GM18507 (cell line): ENCODE data around the gene SLC8A2.

Experiments
- DNase-seq: peaks from one replicate; pipeline ENCODE4 v3.0.0; 2011; ENCODE audit warnings: low read depth; ENCODE audit not compliant: insufficient read length; ENCODE audit errors: extremely low spot score
- FAIRE-seq: peaks from 2 replicates; lab custom pipeline; 2011; peaks lifted over from hg19 to GRCh38; lab: Jason Lieb, UNC

SLC8A2 gene, protein sequence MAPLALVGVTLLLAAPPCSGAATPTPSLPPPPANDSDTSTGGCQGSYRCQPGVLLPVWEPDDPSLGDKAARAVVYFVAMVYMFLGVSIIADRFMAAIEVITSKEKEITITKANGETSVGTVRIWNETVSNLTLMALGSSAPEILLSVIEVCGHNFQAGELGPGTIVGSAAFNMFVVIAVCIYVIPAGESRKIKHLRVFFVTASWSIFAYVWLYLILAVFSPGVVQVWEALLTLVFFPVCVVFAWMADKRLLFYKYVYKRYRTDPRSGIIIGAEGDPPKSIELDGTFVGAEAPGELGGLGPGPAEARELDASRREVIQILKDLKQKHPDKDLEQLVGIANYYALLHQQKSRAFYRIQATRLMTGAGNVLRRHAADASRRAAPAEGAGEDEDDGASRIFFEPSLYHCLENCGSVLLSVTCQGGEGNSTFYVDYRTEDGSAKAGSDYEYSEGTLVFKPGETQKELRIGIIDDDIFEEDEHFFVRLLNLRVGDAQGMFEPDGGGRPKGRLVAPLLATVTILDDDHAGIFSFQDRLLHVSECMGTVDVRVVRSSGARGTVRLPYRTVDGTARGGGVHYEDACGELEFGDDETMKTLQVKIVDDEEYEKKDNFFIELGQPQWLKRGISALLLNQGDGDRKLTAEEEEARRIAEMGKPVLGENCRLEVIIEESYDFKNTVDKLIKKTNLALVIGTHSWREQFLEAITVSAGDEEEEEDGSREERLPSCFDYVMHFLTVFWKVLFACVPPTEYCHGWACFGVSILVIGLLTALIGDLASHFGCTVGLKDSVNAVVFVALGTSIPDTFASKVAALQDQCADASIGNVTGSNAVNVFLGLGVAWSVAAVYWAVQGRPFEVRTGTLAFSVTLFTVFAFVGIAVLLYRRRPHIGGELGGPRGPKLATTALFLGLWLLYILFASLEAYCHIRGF

DNA sequence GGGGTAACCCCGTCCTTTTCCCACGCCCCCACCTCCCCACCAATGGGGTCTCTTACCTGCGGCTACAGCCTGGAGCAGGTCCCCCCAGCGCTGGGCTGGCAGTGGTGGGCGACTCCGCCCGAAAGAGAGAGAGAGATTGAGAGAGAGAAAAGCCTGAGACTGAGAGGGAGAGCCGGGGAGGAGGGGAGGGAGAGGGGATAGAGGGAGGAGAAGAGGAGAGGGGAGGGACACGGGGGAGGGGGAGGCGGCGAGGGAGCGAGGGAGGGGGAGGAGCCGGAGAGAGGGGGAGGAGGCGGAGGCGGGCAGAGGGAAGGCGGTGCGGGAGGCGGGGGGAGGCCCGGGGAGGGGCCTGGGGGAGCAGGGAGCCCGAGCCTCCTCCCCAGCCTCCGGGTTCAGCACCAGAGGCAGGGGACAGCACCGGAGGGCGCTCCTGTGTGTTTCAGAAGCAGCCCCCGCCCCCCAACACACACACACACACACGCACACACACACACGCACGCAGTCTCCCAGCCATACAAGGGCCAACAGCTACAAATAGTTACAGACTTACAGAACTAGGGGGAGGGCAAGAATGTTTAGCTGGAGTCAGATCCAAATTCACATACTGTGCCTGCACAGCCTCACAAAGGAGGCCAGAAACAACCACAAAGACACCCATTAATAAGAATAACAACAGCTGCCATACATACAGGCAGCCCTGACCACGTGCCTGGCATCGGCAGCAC lies at the start of gene SLC8A2:
TSS of gene SLC8A2 (minus strand) at position 161 of the 725 bp plus-strand sequence. CDS start 5,490 bp downstream, outside the sequence.
- no peak for FAIRE-seq
- no peak for DNase-seq

DNA sequence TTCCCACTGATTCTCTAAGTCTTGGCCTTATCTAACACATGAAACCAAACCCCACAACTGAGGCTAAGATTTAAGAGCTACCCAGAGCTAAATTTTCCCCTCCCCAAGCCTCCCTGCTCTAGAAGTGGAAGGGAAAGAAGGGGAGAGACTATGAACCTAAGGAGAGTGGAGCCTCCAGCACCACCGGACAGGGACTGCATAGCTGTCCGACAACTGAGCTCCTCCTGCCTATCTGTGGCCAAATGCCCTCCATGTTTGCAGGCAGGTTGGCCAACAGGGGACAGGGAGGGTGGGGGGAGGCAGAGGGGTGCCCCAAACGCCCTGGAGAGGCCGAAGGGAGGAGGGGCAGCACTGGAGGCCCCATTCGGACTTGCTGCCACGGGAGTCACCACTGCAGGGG lies 49.1 kb upstream of the SLC8A2 start:
- DNase-seq = no peak
- FAIRE-seq = no peak

DNA sequence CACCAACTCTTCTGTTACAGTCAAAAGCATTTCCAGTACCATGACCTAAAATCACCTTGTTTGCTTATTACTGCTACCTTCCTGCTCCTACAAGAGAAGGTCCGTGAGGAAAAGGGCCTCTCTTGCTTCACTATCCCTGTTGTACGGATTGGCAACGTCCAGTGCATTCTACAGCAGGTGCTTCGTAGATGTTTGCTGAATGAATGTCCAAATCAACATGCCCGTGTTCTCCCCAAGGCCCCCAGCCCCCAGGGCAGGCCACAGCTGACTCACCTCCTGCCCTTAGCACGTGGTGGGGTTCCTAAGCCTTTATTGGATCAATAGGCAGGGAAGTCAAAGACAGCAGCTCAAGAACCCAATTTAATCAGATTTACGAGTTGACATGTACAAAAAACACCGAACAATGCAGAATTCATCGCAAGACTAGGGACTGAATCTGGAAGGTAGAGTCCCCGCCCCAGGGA lies 48.7 kb upstream of the SLC8A2 start:
- DNase-seq = no peak
- FAIRE-seq = no peak

DNA sequence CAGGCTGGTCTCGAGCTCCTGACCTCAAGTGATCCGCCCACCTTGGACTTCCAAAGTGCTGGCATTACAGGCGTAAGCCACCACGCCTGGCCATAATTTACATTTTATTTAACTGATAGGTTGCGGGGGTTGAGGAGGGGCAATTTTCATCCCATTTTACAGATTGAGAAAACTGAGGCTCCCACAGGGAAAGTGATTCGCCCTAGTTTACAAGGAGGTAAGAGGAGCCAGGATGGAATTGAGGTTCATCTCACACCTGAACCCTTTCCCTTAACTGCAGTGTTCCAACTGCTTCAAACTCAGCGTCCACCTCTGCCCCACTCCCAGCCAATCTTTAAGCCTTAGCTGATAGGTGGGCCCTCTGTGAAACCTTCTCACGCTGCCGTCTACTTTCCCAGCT lies 47.2 kb upstream of the SLC8A2 start:
- FAIRE-seq (no peak), DNase-seq (no peak)

DNA sequence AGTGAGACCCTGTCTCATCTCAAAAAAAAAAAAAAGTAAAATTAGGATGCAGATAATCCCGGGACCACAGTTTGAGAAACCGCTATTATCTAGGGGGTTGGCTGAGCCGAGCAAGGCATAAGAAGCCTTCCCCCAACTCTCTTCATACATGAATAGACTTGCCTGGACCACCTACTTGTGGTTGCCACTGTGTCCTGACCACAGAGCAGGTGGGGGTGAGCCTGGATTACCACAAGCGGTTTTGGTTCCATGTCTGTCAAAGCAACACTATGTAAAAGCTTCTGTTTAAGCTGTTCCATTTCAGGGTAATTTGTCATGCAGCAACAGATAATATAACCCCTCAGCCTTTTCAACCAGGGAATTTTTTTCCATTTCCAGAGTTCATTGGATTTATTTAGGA lies 46.4 kb upstream of the SLC8A2 start:
- DNase-seq (peak; percentile 74), FAIRE-seq (peak; percentile 96)

DNA sequence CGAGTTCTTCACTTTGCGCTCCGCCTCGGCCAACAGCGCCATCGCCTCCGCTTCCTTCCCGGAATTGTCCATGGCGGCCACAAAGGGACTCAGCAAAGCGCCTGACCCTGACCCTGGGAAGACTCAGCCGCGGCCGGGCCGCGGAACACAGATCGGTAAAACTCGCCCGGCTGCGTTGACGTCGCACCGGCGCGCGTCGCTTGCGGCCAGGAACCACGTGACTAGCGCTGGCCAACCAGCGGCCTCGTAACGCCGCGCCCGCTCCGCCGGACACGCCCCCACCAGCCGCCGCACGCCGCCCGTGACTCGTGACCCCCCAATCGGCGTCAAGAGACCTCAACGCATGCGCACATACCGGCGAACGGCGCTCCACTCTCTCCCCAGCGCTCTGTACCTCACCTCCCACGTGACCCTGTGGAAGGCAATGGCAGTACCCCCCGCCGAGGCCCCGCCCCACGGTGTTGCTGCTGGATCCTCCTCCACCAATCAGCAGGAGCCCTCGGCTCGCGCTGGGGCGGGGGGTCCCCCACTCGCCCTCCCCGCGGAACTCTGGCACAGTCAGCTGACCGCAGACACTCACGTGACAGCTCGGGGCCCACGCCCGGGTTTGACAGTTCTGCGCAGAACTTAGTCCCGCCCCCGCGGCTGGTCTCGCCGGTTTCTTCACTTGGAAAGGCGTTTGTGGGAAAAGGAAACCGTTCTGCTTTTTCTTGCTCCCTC lies 43.3 kb upstream of the SLC8A2 start, which contains the start of gene NAPA:
TSS of gene NAPA (minus strand) at position 195 of the 720 bp plus-strand sequence. CDS start at position 72, 123 bp downstream.
- FAIRE-seq = peak; percentile 98
- DNase-seq = peak; percentile 96

DNA sequence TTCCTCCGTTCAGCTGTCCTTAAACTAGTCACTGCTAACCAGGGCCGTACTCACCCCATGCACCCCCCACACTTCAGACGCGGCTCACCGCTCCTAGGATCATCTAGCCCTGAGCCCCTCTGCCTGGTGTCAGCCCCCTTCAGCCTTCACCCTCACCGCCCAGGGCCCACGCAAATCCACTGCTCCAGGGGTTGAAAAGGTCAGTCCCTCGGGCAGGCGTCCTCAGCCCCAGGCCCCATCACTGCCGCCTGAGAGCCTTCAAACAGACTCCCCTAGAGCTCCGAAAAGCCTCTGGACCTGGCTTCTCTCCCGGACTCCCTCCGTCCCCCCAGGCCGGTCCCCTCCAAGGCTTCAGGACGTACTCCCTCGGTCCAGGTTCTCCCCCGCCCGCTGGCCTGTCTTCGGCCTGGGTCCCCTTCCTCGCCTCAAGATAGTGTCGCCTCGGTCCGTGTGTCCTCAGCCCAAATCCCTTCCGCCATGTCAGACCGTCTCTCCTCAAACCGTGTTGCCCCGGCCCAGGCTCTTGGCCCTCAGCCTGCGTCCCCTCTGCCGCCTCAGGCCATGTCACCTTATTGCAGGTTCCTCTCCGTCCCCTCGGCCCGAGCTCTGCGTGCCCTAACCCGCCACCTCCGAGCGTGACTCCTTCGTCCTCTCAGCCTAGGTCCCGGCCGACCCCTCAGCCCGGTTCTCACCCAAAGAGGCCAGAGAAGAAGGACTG lies 42.6 kb upstream of the SLC8A2 start:
- FAIRE-seq (no peak), DNase-seq (no peak)

DNA sequence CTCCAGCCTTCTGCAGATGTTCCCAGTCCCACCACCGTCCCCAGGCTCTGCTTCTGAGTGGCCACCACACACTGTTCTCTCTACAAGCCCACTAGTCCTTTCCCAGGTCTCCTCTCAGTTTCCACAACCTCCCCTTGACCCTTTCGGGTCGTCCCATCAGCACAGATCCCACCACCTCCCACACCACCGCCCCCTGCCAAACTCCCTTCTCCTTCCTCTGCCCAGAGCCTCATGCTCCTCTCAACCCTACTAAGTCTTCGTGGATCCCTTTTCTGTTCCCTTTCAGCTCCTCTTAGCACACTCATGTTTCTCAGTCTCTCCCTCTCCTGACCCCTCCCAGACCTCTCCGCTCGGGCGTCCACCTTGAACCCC lies 41.2 kb upstream of the SLC8A2 start:
- no peak for FAIRE-seq

DNA sequence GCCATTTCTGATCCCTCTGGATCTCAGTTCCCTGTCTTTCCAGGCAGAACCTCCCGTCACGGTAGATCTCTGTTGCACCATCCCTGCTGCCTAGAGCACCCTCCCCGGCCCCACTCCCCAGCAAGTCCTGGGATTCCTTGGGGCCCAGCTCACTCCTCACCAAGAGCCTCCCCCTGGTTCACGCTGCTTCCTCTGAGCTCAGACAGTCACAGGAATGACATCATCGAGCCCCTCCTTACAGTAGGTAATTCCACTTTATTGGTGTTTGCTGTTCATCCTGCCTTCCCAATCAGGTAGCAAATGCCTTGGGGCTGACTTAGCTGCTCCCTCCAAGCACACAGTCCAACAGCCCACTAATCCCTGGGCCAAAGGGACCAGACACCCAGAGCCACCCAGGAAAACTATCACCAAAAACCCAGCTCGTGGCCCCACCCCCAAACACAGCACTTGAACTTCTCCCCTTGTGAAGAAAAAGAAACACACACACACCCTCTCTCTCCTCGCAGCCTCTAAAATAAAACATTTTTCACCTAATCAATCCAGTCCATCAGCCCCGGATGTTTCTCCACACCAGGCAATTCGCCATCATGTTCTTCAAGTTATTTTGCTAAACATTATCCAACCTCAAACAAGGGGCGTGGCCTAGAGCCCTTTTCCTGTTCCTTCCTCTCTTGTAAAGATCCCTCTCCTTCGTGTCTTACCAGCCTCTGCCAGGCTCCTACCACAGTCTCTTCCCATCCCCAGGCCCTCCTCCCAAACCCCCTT lies 40.7 kb upstream of the SLC8A2 start:
- no peak for FAIRE-seq
- no peak for DNase-seq

More for the DNA sequence above, 41.2 kb upstream of the SLC8A2 start:
- no peak for DNase-seq

DNA sequence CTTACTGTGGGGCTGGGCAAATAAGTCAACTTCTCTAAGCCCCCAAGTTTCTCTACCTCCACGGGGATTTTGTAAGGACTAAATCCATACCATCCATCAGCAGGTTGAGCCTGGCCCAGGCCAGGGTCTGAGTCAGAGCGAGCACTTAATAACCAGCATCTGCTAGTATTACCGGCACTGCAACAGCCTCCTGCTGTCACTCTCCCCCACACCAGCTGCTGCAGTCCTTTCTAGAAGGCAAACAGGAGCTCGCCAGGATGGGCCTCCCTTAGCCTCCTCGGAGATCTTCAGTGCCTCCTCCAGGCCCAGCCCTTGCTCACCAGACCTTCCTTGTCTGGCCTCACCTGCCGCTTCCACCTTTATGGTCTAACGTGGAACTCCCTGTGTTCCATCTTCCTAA lies 40.0 kb upstream of the SLC8A2 start:
- FAIRE-seq (no peak), DNase-seq (no peak)

DNA sequence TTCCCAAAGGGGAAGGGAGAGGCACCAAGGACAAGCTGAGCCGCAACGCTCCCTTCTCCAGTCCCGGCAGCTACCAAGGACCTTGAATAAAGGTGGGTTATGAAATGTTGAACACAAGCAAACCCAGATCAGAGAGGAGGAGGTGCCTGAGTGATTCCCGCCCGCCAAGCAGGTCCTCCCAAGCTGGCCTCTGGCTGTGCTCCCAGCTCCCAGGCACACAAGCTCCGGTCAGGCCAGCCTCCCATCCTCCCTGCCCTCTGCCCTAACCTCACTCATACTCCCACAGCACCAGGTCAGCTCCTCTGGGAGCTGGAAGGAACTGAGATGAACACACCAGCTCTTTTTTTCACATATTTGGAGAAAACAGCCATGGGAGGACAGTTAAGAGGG lies 39.4 kb upstream of the SLC8A2 start:
- no peak for DNase-seq
- no peak for FAIRE-seq

DNA sequence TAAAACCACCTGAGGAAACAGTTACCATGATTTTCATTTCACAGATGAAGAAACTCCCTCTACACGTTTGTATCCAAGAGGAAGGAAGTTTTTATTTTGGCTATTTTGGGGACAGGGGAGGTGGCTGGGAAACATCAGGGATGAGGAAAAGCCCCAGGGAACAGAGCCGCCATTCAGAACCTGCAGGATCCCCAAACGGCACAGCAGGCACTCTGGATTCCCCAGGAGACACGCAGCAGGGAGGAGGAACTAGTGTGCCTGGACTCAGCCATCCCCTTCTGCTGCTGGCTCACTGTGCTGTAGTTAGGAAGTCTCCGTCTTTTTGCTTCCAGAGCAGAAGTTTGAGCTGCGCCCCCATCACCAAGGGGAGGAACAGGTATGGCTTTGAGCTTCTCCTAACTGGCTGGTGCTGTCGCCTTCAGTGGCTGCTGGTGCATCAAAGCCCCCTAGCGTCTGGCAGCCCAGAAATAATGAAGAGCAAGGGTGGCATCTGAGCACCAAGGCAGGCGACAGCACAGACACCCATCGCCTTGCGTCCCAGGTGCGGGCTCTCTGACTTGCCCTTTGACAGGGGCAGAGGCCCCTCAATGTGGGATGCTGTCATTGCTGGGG lies 38.9 kb upstream of the SLC8A2 start:
- DNase-seq = no peak
- no peak for FAIRE-seq

DNA sequence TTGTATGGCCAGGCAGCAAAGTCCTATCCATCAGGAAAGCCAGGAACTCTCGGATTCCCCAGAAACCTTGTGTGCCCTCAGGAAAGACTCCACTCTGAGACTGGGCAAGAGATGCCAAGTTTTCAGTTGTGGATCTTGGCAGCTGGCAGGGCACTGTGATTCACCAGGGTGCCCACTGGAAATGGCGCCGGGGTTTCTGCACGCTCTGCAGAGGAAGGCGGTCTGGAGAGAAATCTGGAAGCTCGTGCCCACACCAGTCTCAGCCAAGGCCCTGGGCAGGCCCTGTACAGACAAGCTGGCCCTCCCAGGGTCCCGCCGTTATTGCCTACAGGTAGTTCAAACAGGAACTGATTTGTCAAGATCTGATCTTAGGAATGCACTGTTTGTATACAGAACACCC lies 38.3 kb upstream of the SLC8A2 start:
- DNase-seq (no peak), FAIRE-seq (no peak)

DNA sequence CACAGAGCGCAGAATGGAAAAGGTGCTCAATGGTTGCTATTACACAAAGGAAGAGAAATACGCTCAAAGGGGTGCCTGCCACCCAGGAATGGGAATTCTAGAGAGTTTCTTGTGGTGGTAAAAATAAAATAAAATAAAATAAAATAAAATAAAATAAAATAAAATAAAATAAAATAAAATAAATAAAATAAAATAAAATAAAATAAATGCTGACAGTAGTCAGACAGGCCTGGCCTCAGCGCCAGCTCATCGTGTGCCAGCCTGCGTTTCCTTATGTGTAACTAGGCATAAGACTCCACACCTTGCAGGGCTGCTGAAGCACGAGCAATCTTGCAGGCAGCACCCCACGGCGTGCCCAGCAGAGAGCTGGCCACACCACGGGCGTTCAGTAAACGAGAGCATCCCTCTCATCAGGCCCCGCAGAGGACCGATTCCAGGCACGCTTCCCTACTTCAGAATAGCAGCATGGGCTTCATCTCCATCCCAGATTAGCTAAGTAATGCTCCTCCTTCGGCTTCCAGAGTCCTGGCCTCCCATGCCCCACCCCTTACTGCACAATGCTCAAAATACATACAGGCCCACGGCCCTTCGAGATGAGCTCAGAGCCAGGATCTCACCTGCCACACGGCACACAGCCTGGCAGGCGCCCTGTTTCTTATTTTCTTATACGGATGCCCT lies 37.6 kb upstream of the SLC8A2 start:
- FAIRE-seq (no peak), DNase-seq (no peak)

DNA sequence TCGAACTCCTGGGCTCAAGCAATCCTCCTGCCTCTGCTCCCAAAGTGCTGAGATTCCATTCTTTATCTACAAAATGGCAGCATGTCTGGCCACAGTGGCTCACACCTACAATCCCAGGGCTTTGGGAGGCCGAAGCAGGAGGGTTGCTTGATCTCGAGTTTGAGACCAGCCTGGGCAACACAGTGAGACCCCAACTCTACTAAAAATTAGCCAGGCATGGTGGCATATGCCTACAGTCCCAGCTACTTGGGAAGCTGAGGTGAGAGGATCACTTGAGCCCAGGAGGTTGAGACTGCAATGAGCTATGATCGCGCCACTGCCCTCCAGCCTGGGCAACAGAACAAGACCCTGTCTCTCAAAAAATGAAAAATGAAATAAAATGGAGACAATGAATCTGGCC lies 37.0 kb upstream of the SLC8A2 start:
- FAIRE-seq = no peak
- no peak for DNase-seq

DNA sequence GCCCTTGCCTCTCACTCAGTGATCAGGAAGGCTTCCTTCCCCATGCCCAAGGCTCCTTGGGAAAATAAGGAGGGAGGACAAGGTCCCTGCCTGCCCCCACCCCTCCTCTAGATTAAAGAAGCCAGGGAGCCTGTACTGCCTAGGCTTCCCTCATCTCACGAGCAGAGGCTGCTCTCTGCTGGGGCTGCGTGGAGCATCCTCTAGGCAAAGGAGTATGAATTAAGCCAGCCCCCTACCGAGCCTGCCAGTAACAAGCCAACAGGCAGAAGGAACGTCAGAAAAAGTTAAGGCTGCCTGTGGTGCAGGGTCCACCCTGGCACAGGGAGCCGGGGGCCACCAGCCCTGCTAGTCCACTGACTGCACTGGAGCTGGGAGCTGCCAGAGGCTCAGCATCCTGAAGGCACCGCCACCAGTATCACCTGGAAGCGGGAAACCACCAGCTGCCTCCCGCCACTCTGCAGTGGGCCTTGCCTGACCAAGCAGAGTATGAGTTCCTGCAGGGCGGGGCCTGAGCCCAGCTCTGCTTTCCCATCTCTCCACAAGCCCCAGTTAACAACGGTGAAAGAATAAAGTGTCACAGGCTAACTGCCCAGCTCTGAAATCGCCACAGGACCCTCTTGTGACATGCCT lies 36.3 kb upstream of the SLC8A2 start:
- DNase-seq = no peak
- FAIRE-seq = no peak
